RWPE2 (cell line): ENCODE results near the gene ZMYM4.
A peak's percentile ranks its signal among the peaks of the same experiment; 100 is the strongest.
"Not testable (repeated sequence)": the region's sequence is repeated elsewhere in the genome, so short reads cannot be mapped to it uniquely, and the experiment has no call there.

Experiments
- ATAC-seq: fragments of 200-7000 bp; cut with Tn5 transposase; 3 replicates; pipeline ENCODE4 v1.9.1; 2021; ENCODE audit warnings: low read depth
- DNase-seq: peaks from one replicate; pipeline ENCODE4 v3.0.0-alpha.2; 2020; ENCODE audit warnings: low spot score
- H3K27ac ChIP-seq: fragments of 450-650 bp; 2 replicates; pipeline ENCODE4 v1.5.1; 2017; ENCODE audit warnings: mild to moderate bottlenecking; ENCODE audit not compliant: poor library complexity, severe bottlenecking
- H3K27me3 ChIP-seq: fragments of 250-450 bp; sonication (Bioruptor Pico); 2 replicates; pipeline ENCODE4 v1.5.1; 2021; ENCODE audit warnings: mild to moderate bottlenecking, moderate library complexity; ENCODE audit not compliant: insufficient read depth, poor library complexity, severe bottlenecking
- H3K36me3 ChIP-seq: fragments of 250-450 bp; sonication (Bioruptor Pico); 2 replicates; pipeline ENCODE4 v1.5.1; 2020; ENCODE audit warnings: low read depth, mild to moderate bottlenecking, moderate library complexity
- H3K4me1 ChIP-seq: fragments of 250-450 bp; sonication (Bioruptor Pico); 2 replicates; pipeline ENCODE4 v1.5.1; 2021; ENCODE audit warnings: mild to moderate bottlenecking, moderate library complexity; ENCODE audit not compliant: insufficient read depth, poor library complexity, severe bottlenecking
- H3K4me3 ChIP-seq: fragments of 250-450 bp; sonication (Bioruptor Pico); 2 replicates; pipeline ENCODE4 v1.5.1; 2021; ENCODE audit warnings: mild to moderate bottlenecking, moderate library complexity; ENCODE audit not compliant: severe bottlenecking
- H3K9me3 ChIP-seq: fragments of 250-450 bp; sonication (Bioruptor Pico); 2 replicates; pipeline ENCODE4 v1.5.1; 2021; ENCODE audit warnings: mild to moderate bottlenecking, moderate library complexity; ENCODE audit not compliant: severe bottlenecking
- CTCF ChIP-seq: fragments of 450-650 bp; IDR thresholded peaks from one replicate; pipeline ENCODE4 v1.5.1; 2017; ENCODE audit warnings: mild to moderate bottlenecking, moderate library complexity; ENCODE audit not compliant: poor library complexity, severe bottlenecking

Gene ZMYM4

GRCh38 chr1:35377555-35377954 lies 109.0 kb downstream of the ZMYM4 start:
- H3K4me1 ChIP-seq, result no peaks in the 10 kb centered on the region
- no peak for TF ChIP-seq CTCF
- no peaks in the 10 kb centered on the region for H3K27me3 ChIP-seq
- H3K27ac ChIP-seq, result no peak overlapping the region
- H3K4me3 ChIP-seq, result no peak overlapping the region
- DNase-seq (no peak), ATAC-seq (0 out of 3 replicates have a peak, but pooled peaks have one; percentile 41)
- H3K9me3 ChIP-seq, result no peaks in the 10 kb centered on the region
- peaks cover 19% of the 10 kb centered on the region for H3K36me3 ChIP-seq

GRCh38 chr1:35379317-35380000 lies 111.0 kb downstream of the ZMYM4 start:
- Histone ChIP-seq H3K9me3 (no peaks in the 10 kb centered on the region), H3K4me3 (no peak overlapping the region), H3K36me3 (peaks cover 29% of the 10 kb centered on the region), H3K4me1 (no peaks in the 10 kb centered on the region), H3K27ac (no peak overlapping the region), H3K27me3 (no peaks in the 10 kb centered on the region)
- no peak for TF ChIP-seq CTCF
- DNase-seq (no peak), ATAC-seq (no peak)

DNA sequence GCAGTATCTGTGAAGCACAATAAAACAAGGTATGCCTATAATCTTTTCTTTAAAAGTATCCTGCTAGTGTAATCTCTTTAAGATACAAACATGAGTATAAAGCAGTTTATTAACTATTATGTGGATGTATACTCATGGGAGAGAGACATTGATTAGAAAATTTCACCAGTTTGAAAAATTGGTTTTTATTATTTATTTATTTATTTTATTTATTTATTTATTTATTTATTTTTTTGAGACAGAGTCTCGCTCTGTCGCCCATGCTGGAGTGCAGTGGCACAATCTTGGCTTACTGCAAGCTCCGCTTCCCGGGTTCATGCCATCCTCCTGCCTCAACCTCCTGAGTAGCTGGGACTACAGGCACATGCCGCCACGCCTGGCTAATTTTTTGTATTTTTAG lies 111.6 kb downstream of the ZMYM4 start:
- peaks cover 28% of the 10 kb centered on the region for H3K36me3 ChIP-seq
- H3K9me3 ChIP-seq, ATAC-seq, H3K4me1 ChIP-seq, H3K27me3 ChIP-seq, DNase-seq, H3K27ac ChIP-seq, H3K4me3 ChIP-seq: not testable (repeated sequence)

DNA sequence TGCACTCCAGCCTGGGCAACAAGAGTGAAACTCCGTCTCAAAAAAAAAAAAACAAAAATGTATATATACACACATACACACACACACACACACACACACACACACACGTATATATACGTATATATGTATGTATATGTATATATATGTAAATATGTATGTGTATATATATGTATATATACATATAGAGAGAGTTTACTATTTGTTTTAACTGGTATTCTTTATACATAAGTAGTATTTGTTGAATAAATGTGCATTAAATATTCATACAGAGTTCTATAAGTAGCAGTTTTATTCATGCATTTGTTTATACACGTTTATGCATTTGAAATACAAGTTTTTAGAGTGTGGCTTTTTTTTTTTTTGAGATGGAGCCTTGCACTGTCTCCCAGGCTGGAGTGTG lies 113.6 kb downstream of the ZMYM4 start:
- H3K9me3 ChIP-seq, result no peaks in the 10 kb centered on the region
- no peaks in the 10 kb centered on the region for H3K27me3 ChIP-seq
- TF ChIP-seq CTCF, result no peak
- no peak for ATAC-seq
- no peak overlapping the region for H3K4me3 ChIP-seq
- H3K27ac ChIP-seq, result no peak overlapping the region
- no peaks in the 10 kb centered on the region for H3K4me1 ChIP-seq
- DNase-seq, result no peak
- peaks cover 41% of the 10 kb centered on the region for H3K36me3 ChIP-seq

GRCh38 chr1:35386290-35386689 lies 117.8 kb downstream of the ZMYM4 start:
- Histone ChIP-seq H3K9me3 (no peaks in the 10 kb centered on the region), H3K27me3 (no peaks in the 10 kb centered on the region), H3K4me1 (no peaks in the 10 kb centered on the region), H3K36me3 (peaks cover 78% of the 10 kb centered on the region), H3K27ac (no peak overlapping the region), H3K4me3 (no peak overlapping the region)
- ATAC-seq, result no peak
- no peak for DNase-seq
- TF ChIP-seq CTCF, result no peak
